SH-SY5Y (cell line): ENCODE measurements around the gene NAV2.

Experiments used
- GATA2 ChIP-seq: IDR thresholded peaks from 2 replicates; pipeline ENCODE4 v1.6.1; 2011; ENCODE audit warnings: mild to moderate bottlenecking, low read depth, low read length
- GATA3 ChIP-seq: IDR thresholded peaks from 2 replicates; pipeline ENCODE4 v1.6.1; 2011; ENCODE audit warnings: low read depth, mild to moderate bottlenecking, low read length, moderate library complexity

GRCh38 chr11:19876750-19877149 lies 164.1 kb downstream of the NAV2 start:
- TF ChIP-seq GATA3, result no peak
- no peak for TF ChIP-seq GATA2
